Head of caudate nucleus (tissue), 42 donors: ENCODE data around the gene RABGAP1L.
A peak's percentile ranks its signal among the peaks of the same experiment; 100 is the strongest.

ENCODE experiments used
- DNase-seq, 42 donors: peaks; one replicate each; pipeline versions ENCODE4 v3.0.0 to v3.0.0-alpha.2; 2020 to 2021; ENCODE audit warnings: mixed read lengths in 7 of 42
- intact Hi-C: fragments of 100-400 bp; cut with DNase I; formaldehyde crosslinking; loops from one replicate; pipeline ENCODE4 v1.15.0; 2022

The RABGAP1L gene

GRCh38 chr1:174965362-174966007 is 806.2 kb downstream of the RABGAP1L start:
- DNase-seq = peak in 33 of 42 donors; percentile 13 to 76 (median 45)

DNA sequence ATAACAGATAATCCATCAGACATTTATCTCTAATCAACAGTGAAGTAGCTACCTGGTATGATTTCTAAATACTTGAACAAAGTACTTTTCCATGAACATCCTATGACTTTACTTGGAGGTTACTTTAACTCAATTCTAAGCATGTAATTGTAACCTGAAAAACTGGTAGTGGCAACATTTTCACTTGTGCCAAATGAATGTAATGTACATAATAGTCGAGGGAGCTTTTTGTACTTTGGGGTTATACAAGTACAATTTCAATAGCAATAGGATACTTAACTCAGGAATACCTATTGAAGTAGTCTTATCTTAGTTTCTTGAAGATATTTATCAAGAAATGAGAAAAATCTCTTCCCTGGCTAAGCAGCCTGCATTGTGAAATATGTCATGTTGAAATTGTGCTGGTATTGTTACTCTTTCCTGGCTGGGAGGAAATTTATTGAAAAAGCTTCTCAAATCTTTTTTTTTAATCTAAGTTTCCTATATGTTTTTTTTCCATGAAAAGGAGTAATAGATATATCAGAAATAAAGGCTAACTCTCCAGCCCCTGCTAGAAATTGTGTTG is 806.8 kb downstream of the RABGAP1L start:
- no peak for DNase-seq
- intact Hi-C loops = no loop called here

More at GRCh38 chr1:174965362-174966007, 806.2 kb downstream of the RABGAP1L start:
- intact Hi-C loops = no loop called here

DNA sequence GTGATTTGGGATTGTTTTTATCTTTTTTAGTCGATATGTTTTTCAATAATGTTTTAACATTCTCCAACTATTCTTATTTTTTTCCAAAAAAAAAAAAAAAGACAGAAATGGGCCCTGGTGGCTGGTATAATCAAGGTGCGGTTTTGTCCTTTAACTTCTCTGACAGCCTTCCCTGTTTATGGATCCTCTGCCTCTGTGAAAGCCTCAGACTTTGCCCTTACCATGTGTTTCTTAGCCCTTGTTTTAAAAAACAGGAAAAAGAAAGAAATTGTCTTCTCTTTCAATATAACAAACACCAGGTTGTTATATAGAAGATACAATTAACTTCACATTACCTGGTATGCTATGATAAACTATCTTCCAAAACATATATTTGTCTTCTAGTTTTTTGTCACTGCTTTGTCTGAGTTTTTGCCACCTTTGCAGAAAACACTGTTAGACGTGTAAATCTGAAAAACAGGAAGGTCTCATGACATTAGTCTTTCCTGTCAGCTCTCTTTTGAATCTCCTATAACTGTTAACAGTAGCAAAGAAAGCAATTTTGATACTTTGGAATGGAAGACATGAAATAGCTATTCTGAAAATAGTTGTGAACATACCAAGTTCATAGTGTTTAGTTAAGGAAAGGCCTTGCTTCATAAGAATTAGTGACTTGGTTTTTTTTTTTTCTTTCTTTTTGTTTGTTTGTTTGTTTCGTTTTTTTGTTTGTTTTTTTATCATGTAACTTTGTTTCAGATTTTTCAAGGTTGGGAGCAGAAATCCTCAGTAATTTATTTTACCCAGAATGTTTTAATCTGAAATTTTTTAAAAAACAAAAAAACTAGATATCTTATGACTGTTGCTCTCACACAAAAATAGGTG is 808.8 kb downstream of the RABGAP1L start:
- no peak for DNase-seq
- intact Hi-C loops = no loop called here

DNA sequence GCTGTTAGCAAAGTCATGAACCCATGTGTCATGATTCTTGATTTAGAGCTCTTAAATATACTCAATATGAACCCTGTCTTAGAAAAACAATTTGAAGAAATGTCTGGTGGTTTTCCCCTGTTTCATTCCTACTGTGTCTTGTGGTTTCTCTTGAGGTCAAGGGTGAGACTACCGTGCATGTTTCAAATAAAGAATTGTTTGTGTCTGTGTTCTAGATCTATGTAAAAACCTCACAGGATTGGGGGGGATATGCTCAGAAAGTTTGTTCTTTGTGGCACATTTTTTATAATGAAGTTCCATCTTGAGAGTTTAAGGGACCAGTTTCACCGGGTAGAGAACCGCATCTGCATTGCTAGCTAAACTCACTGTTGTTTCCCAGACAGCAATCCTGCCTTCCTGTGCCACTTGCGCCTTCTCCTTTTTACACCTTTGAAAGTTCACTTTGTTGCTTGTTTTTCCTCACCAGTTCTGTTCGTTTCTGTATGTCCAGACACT is 809.5 kb downstream of the RABGAP1L start:
- intact Hi-C loops = no loop called here
- no peak for DNase-seq

DNA sequence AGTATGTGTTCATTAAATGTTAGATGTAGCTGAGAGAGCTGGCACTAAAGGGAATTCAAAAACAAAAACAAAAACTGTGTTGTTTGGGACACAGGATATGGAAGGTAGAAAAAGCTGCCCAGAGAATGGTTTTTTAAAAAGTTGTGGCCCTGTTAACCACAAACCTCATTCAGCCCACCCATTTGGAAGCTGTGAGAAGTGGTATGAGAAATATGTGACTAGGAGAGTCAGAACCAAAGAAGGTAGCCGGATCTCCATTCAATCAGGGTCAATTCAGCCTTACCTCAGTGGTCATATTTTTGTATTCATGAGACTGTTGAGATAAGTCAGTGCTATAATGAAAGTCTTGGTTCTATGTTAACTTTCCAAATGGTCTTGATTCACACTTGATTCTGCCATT is 810.7 kb downstream of the RABGAP1L start:
- DNase-seq = no peak
- intact Hi-C loops = no loop called here

- DNase-seq = no peak
- intact Hi-C loops = no loop called here
Observed at GRCh38 chr1:174971466-174971865, 812.1 kb downstream of the RABGAP1L start.

DNA sequence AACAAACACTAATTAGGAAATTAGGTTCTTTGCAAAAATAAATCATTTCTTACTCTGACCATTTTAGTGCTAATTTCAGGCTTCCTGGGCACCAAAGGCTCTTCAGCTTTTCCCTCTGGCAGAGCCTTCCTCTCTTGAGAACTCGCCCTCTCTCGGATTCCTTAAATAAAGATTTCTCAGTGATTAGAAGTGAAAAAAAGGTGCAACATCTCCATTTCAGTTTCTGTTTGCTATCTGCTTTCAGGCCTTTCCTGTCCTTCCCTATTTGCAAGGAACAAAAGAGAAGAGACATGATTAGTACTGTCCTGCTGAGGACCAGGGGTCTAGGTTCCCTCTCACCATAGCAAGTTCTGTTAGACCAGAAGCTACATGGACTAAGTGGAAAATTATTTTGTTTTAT is 812.6 kb downstream of the RABGAP1L start:
- DNase-seq = no peak

GRCh38 chr1:174974711-174975119 is 815.4 kb downstream of the RABGAP1L start:
- peak in 1 of 42 donors; percentile 18 for DNase-seq
- intact Hi-C loops = no loop called here

More for the DNA sequence above, 812.6 kb downstream of the RABGAP1L start:
- intact Hi-C loops = no loop called here

DNA sequence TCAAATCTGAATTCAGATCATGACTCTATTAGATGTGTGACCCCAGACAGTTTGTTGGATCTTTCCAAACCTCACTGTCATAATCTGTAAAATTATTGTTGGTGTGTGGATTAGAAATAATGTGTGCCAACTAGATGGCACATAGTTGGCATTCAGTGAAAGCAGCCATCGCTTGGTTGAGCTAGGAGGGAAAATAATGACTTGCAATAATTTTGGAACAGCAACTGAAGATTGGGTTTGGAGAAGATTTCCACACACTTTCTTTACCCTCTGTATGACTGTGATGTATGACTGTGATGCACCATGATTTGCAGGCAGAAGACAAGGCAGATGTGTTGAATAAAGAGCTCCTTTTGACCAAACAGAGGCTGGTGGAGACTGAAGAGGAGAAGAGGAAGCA is 816.4 kb downstream of the RABGAP1L start:
- intact Hi-C loops = no loop called here
- no peak for DNase-seq

GRCh38 chr1:174976436-174977108 is 817.3 kb downstream of the RABGAP1L start:
- DNase-seq = peak in 10 of 42 donors; percentile 12 to 56 (median 30)

GRCh38 chr1:174982971-174983689 is 823.8 kb downstream of the RABGAP1L start:
- DNase-seq = peak in 5 of 42 donors; percentile 21 to 75 (median 48)
- intact Hi-C loops = loop anchor here (5.0 kb wide), 1 partner anchor 211 kb away; no protein-coding TSS in a partner anchor

More at GRCh38 chr1:174976436-174977108, 817.3 kb downstream of the RABGAP1L start:
- intact Hi-C loops = no loop called here

- intact Hi-C loops = loop anchor here (5.0 kb wide), 1 partner anchor 213 kb away; no protein-coding TSS in a partner anchor
- no peak for DNase-seq
Observed at GRCh38 chr1:174984952-174985351, 825.6 kb downstream of the RABGAP1L start.

- intact Hi-C loops = no loop called here
- DNase-seq = no peak
Observed at GRCh38 chr1:174988539-174988938, 829.2 kb downstream of the RABGAP1L start.

DNA sequence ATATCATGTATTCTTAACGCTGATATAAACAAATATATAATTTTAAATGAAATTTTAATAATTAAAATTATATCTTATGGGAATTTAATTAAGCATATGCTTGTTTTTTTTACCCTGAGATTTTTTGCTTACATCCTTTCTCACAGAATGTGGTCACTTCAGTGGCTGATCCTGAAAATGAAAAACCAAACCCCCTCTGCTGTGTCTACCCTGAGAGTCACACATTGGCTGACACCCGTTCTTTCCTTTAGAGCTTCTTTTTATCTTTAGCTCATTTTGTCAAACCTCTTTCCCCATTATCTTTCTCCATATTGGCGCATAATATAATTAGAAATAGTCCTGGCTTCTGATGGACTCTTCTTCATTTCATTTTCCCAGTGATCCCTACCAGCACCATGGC is 829.7 kb downstream of the RABGAP1L start:
- intact Hi-C loops = no loop called here

DNA sequence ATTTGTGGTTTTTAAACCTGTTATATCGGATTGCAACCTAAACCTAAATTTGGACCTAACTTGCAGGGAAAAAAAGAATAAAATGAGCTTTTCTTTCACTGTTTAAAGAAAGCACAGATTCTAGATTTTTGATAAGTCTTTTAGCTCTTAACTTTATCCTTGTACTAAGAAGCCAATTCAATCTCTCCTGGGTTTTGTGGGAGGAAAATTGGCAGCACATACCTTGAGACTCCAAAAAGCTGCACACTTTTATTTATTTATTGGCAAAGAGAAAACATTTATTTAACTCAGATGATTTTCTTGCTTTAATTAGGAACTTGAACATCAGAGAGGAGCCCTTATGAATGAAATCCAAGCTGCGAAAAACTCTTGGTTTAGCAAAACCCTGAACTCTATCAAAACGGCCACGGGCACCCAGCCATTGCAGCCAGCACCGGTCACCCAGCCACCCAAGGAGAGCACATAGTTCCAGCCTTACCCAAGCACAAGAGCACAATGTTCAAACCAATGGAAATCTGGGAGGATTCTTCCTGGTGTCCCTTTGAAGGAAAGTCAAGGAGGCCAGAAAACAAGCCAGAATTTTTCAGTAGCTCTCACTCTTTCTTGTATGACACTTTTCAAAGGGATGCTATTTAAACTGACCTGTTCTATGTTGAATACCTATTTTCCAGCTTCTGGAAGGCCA is 830.4 kb downstream of the RABGAP1L start:
- peak in 3 of 42 donors; percentile 18 to 58 (median 40) for DNase-seq
- intact Hi-C loops = loop anchor here (10.0 kb wide), 1 partner anchor 735 kb away; no protein-coding TSS in a partner anchor

More for the DNA sequence above, 829.7 kb downstream of the RABGAP1L start:
- DNase-seq = no peak

DNA sequence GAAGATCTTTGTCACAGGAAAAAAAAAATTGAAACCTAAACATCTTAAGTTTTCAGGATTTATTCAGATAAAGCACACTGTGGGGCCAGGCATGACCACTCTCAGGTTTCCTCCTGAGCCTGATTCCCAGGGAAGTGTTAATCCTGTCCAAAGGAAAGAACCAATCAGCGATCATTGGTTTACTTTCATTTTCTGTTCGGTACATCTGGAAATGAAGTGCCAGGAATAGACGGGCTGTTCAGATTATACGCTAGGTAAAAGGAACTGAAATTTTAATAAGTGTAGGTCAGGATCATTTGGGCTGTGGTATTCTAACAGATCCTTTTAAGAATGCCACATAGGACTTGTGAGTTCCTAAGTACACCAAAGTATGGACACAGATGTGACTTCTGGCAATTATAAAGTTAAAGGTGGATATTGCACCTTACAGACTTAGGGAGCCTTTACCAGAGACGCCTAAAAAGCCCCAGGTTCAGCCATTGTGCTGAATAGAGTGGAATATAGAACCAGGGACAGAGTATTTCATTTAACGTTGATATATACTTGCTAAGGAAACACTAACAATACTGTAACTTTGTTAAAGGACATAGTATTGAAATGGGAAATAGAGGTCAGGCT is 831.2 kb downstream of the RABGAP1L start:
- intact Hi-C loops = loop anchor here (10.0 kb wide), 1 partner anchor 736 kb away; no protein-coding TSS in a partner anchor
- DNase-seq = peak in 2 of 42 donors; percentile 27 to 30

- intact Hi-C loops = loop anchor here (10.0 kb wide), 1 partner anchor 737 kb away; no protein-coding TSS in a partner anchor
- no peak for DNase-seq
Observed at GRCh38 chr1:174991473-174991872, 832.2 kb downstream of the RABGAP1L start.
